K562 (cell line): Measurements from ENCODE around the gene COL25A1. TPM values are rescaled to one million over a fixed set of nuclear protein-coding genes. Genes with fewer than 3 reads are reported as not detected.

Experiments
- ATAC-seq: fragments of 200-7000 bp; cut with Tn5 transposase; 3 replicates; pipeline ENCODE4 v1.9.1; 2020; ENCODE audit warnings: moderate library complexity
- BruUV-seq: library from RNA; stranded (reverse); fragments of 400-500 nt; replicated peaks from 2 replicates; lab custom pipeline; 2021; lab: Mats Ljungman, UMichigan
- CTCF ChIA-PET: fragments of 300-600 bp; formaldehyde crosslinking; extraction: SDS; loops from one replicate; lab custom pipeline; 2021; ENCODE audit warnings: low intra/inter-chr PET ratio; lab: Yijun Ruan, JAX
- POLR2A ChIA-PET: fragments of 300-600, 350-650 bp; sonication (Branson Sonifier 250); formaldehyde crosslinking; extraction: SDS; loops from one replicate; lab custom pipeline; 2021; ENCODE audit warnings: antibody characterized with exemption, inconsistent platforms; lab: Yijun Ruan, JAX
- DNase-seq, 4 experiments: peaks; one replicate each; pipeline versions ENCODE4 v3.0.0 to v3.0.0-alpha.2; 2011 to 2018; ENCODE audit warnings: low spot score in 3 of 4, mixed read lengths in 3 of 4; ENCODE audit errors: extremely low read depth in 1 of 4
- FAIRE-seq: peaks from 2 replicates; lab custom pipeline; 2011; peaks lifted over from hg19 to GRCh38; lab: Jason Lieb, UNC
- H2AFZ ChIP-seq: 2 replicates; pipeline ENCODE4 v1.6.0; 2011; ENCODE audit warnings: low read depth, low read length, control low read depth, inconsistent platforms
- H3K27ac ChIP-seq: fragments of 200-600 bp; 3 replicates; pipeline ENCODE4 v1.8.0; 2011; ENCODE audit warnings: low read depth, mild to moderate bottlenecking, control low read depth, inconsistent platforms, low read length, moderate library complexity, mixed read lengths; ENCODE audit errors: extremely low read depth
- H3K27me3 ChIP-seq, 2 experiments: fragments of 300-600 bp in 1 of 2; 2 replicates in 1 of 2; 3 replicates in 1 of 2; pipeline versions ENCODE4 v1.6.0 to v1.8.0; 2011; ENCODE audit warnings: inconsistent platforms in 2 of 2, low read length in 2 of 2, mild to moderate bottlenecking in 1 of 2, mixed read lengths in 1 of 2, moderate library complexity in 1 of 2; ENCODE audit not compliant: control insufficient read depth in 2 of 2, insufficient read depth in 2 of 2
- H3K36me3 ChIP-seq: fragments of 300-600 bp; 3 replicates; pipeline ENCODE4 v1.8.0; 2011; ENCODE audit warnings: mild to moderate bottlenecking, low read length, inconsistent platforms; ENCODE audit not compliant: control insufficient read depth, insufficient read depth
- H3K4me1 ChIP-seq, 2 experiments: fragments of 200-600 bp in 1 of 2; replicated peaks in 1 of 2; 2 replicates in 1 of 2; 3 replicates in 1 of 2; pipeline versions ENCODE4 v1.5.1 to v1.8.0; 2011; ENCODE audit warnings: inconsistent platforms in 2 of 2, low read length in 2 of 2, mild to moderate bottlenecking in 1 of 2, mixed read lengths in 1 of 2, moderate library complexity in 1 of 2; ENCODE audit not compliant: control insufficient read depth in 2 of 2, insufficient read depth in 2 of 2
- H3K4me2 ChIP-seq: 2 replicates; pipeline ENCODE4 v1.6.1; 2011; ENCODE audit warnings: low read length, control low read depth, inconsistent platforms, mixed read lengths; ENCODE audit not compliant: insufficient read depth
- H3K4me3 ChIP-seq: fragments of 200-600 bp; sonication (generic), shearing (Covaris generic); 2 replicates; pipeline ENCODE4 v1.5.1; 2016; ENCODE audit warnings: control low read depth, inconsistent platforms
- H3K79me2 ChIP-seq: fragments of 200-600 bp; 3 replicates; pipeline ENCODE4 v1.8.0; 2011; ENCODE audit warnings: low read length, inconsistent platforms; ENCODE audit not compliant: control insufficient read depth, insufficient read depth
- H3K9ac ChIP-seq, 2 experiments: 2 replicates each; pipeline versions ENCODE4 v1.6.0 to v1.6.1; 2011; ENCODE audit warnings: low read depth in 2 of 2, low read length in 2 of 2, control low read depth in 1 of 2, inconsistent platforms in 1 of 2, mild to moderate bottlenecking in 1 of 2, mixed read lengths in 1 of 2; ENCODE audit not compliant: insufficient read depth in 1 of 2
- H3K9me1 ChIP-seq: one replicate; pipeline ENCODE4 v1.6.0; 2011; ENCODE audit warnings: inconsistent platforms, mild to moderate bottlenecking, low read length, moderate library complexity; ENCODE audit not compliant: control insufficient read depth, insufficient read depth
- H3K9me3 ChIP-seq: replicated peaks from 2 replicates; pipeline ENCODE4 v1.5.1; 2011; ENCODE audit warnings: low read depth, low read length, inconsistent platforms; ENCODE audit not compliant: control insufficient read depth, insufficient read depth
- H4K20me1 ChIP-seq: replicated peaks from 2 replicates; pipeline ENCODE4 v1.6.1; 2011; ENCODE audit warnings: low read length, inconsistent platforms, mixed read lengths; ENCODE audit not compliant: control insufficient read depth, insufficient read depth
- ESRRA ChIP-seq: fragments of 450-650 bp; IDR thresholded peaks from 2 replicates; pipeline ENCODE4 v1.6.1; 2014; ENCODE audit warnings: low read depth, mild to moderate bottlenecking, moderate library complexity, borderline replicate concordance
- SAP30 ChIP-seq: fragments of 200-600 bp; sonication (generic); IDR thresholded peaks from 2 replicates; pipeline ENCODE4 v1.6.1; 2012; ENCODE audit warnings: borderline replicate concordance, low read depth, mild to moderate bottlenecking, moderate library complexity, low read length, control low read depth, inconsistent platforms; ENCODE audit not compliant: insufficient read depth, poor library complexity, severe bottlenecking
- TAF1 ChIP-seq: IDR thresholded peaks from 2 replicates; pipeline ENCODE4 v1.6.1; 2011; ENCODE audit warnings: mild to moderate bottlenecking, low read length, moderate library complexity; ENCODE audit not compliant: insufficient read depth, control insufficient read depth, severe bottlenecking; ENCODE audit errors: extremely low read depth
- WGBS: fragments of 100-300 bp; shearing (Covaris generic); methylation state at CpG from one replicate; pipeline ENCODE4 v1.1.6; 2016; ENCODE audit warnings: low coverage, mixed read lengths; ENCODE audit not compliant: insufficient coverage; ENCODE audit errors: missing lambda C conversion rate; 5-methylcytosine and 5-hydroxymethylcytosine counted together
- in situ Hi-C: fragments of 300-500 bp; cut with MboI; formaldehyde crosslinking; loops from 4 replicates; pipeline ENCODE4 v1.15.0; 2018; ENCODE audit warnings: inconsistent platforms, mixed read lengths
- intact Hi-C: fragments of 100-400 bp; cut with micrococcal nuclease; formaldehyde crosslinking; loops from 2 replicates; pipeline ENCODE4 v1.14.2; 2022
- polyA plus RNA-seq, 8 experiments: library from polyadenylated mRNA; depleted of rRNA in 4 of 8; stranded (reverse) in 5 of 8; unstranded in 3 of 8; fragments of >200 nt; fragmentation: Nextera tagmentation in 2 of 8; fragmentation: Illumina TruSeq in 1 of 8; extraction: Ambion mirVana in 2 of 8; extraction: Trizol in 1 of 8; gene quantifications; 2 replicates each; pipeline versions ENCODE4 v1.2.1 to v1.2.3, GENCODE V29; 2011 to 2014; ENCODE audit warnings: inconsistent platforms in 1 of 8, missing spikeins in 1 of 8
- total RNA-seq, 7 experiments: library from RNA; depleted of rRNA in 6 of 7; stranded (reverse); fragments of >200 nt in 6 of 7; fragmentation: Illumina TruSeq in 2 of 7; extraction: Trizol in 2 of 7; gene quantifications; 2 replicates each; pipeline versions ENCODE4 v1.2.1 to v1.2.3, GENCODE V29; 2011 to 2021; ENCODE audit warnings: low replicate concordance in 1 of 7
- TF ChIP-seq, protein P1 (sequence below): fragments of 250-450 bp; sonication (Bioruptor Pico); IDR thresholded peaks from 2 replicates; pipeline ENCODE4 v1.8.0; 2022; ENCODE audit warnings: inconsistent platforms, mild to moderate bottlenecking, moderate library complexity, borderline replicate concordance

COL25A1 gene
- total and polyA plus RNA-seq, 9 of the 15 experiments (the other 6 are each of a cell fraction or from before 2014, with no cell fraction given) = 0.03 to 0.62 (median 0.27) TPM

DNA sequence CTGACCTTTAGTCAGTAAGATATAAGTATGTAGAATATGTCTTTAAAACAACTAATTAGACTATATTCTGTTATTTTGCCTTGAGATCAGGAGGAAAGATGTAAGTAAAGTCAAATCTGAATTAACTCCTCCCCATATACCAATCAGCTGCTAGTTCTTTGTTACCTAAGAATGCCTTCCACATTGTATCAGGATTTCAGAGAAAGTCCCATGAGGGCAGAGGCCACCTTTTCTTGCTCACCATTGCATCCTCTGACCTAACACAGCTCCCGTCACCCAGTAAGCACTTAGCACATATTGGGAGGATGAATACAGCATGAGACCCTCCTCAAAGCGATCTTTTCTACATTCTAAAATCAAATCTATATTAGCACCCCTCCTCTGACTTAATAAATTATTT lies 87.0 kb downstream of the COL25A1 start:
- BruUV-seq = no TSS peak
- Histone ChIP-seq H3K9me3 (no peaks in the 10 kb centered on the region), H3K27me3 (no peaks in the 10 kb centered on the region), H3K9me1 (no peaks in the 10 kb centered on the region), H3K79me2 (no peaks in the 10 kb centered on the region), H3K9ac (no peak overlapping the region), H4K20me1 (no peaks in the 10 kb centered on the region), H3K4me3 (no peak overlapping the region), H3K4me2 (no peak overlapping the region), H3K27ac (no peak overlapping the region), H3K4me1 (no peaks in the 10 kb centered on the region; a peak in 1 of 5 replicates), H3K36me3 (no peaks in the 10 kb centered on the region), H2AFZ (no peak overlapping the region)
- FAIRE-seq (no peak), ATAC-seq (no peak), DNase-seq (no peak)
- WGBS = 43% methylated on average over 2 of the region's 2 CpGs
- ChIA-PET CTCF (no interaction called here), POLR2A (interaction anchor here (0.6 kb wide), 1 partner anchor 253 kb away, joined by 3 read pairs; no protein-coding TSS in a partner anchor)
- in situ Hi-C loops (no loop called here), intact Hi-C loops (no loop called here)
- TF ChIP-seq SAP30 = no peak
- no peak for TF ChIP-seq TAF1
- no peak for TF ChIP-seq ESRRA
- TF ChIP-seq, protein P1, sequence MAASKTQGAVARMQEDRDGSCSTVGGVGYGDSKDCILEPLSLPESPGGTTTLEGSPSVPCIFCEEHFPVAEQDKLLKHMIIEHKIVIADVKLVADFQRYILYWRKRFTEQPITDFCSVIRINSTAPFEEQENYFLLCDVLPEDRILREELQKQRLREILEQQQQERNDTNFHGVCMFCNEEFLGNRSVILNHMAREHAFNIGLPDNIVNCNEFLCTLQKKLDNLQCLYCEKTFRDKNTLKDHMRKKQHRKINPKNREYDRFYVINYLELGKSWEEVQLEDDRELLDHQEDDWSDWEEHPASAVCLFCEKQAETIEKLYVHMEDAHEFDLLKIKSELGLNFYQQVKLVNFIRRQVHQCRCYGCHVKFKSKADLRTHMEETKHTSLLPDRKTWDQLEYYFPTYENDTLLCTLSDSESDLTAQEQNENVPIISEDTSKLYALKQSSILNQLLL (CRISPR knock-in tag) = no peak
